ENCODE results near the gene ELN.

DNA sequence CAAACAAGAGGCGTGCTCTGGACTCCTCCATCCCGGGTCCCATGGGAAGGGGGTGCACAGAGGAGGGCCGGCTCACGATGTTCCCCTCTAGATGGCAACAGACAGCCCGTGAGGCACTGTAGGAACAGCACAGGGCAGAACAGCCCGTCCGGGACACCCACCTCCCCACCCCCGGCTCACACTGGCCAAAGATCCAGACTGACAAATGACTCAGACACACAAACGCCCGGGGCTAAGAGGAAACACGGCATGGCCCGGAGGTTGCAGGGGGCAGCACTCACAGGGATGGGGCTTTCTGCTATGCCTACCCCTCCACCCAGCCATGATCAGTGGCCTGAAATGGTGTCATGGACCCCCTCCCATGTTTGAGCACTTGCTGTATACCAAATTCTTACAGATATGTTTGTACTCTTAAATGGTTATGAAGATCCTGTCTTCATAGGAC lies 4.9 kb upstream of the ELN start:
- TF ChIP-seq, protein P1, sequence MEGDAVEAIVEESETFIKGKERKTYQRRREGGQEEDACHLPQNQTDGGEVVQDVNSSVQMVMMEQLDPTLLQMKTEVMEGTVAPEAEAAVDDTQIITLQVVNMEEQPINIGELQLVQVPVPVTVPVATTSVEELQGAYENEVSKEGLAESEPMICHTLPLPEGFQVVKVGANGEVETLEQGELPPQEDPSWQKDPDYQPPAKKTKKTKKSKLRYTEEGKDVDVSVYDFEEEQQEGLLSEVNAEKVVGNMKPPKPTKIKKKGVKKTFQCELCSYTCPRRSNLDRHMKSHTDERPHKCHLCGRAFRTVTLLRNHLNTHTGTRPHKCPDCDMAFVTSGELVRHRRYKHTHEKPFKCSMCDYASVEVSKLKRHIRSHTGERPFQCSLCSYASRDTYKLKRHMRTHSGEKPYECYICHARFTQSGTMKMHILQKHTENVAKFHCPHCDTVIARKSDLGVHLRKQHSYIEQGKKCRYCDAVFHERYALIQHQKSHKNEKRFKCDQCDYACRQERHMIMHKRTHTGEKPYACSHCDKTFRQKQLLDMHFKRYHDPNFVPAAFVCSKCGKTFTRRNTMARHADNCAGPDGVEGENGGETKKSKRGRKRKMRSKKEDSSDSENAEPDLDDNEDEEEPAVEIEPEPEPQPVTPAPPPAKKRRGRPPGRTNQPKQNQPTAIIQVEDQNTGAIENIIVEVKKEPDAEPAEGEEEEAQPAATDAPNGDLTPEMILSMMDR (conservative IDR thresholded peaks at IDR 0.05 in 1 of 2, IDR thresholded peaks at IDR 0.05 in 1 of 2; ENCODE audit: low read depth in 1 of 2, low read length in 2 of 2) = no peak
- TF ChIP-seq EZH2 (IDR thresholded peaks at IDR 0.05; ENCODE audit: low read length, missing control alignments) = no peak

Measured in fibroblast of lung (primary cell).